ENCODE results near the gene USP30. TPM values are rescaled to one million over a fixed set of nuclear protein-coding genes. Genes with fewer than 3 reads are reported as not detected.

The USP30 gene
- total RNA-seq, 3 donors from 2014 or later, result 18.2 to 32.0 (median 26.9) TPM

DNA sequence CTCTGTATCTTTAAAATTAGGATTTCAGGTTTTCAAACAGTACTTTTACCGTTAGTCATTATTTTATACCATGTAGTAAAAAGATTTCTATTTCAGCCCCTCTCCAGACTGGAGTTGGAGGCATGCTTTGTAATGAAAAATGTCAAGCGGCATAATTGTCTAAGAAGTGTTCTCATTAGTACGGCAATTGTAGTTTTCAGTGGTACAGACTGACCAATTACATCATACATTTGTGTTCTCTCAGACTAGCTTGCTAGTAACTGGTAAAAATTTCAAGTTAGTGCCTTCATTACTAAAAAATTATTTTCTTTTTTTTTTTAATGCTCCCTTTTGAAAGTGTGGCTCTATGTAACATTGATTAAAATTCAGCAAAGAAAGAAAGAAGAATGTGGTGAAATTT lies 4.5 kb downstream of the USP30 start:
- intact Hi-C loops (cut with DNase I, micrococcal nuclease), result no loop called here
- ATAC-seq (no peak), DNase-seq (no peak)
- TF ChIP-seq, protein P1, sequence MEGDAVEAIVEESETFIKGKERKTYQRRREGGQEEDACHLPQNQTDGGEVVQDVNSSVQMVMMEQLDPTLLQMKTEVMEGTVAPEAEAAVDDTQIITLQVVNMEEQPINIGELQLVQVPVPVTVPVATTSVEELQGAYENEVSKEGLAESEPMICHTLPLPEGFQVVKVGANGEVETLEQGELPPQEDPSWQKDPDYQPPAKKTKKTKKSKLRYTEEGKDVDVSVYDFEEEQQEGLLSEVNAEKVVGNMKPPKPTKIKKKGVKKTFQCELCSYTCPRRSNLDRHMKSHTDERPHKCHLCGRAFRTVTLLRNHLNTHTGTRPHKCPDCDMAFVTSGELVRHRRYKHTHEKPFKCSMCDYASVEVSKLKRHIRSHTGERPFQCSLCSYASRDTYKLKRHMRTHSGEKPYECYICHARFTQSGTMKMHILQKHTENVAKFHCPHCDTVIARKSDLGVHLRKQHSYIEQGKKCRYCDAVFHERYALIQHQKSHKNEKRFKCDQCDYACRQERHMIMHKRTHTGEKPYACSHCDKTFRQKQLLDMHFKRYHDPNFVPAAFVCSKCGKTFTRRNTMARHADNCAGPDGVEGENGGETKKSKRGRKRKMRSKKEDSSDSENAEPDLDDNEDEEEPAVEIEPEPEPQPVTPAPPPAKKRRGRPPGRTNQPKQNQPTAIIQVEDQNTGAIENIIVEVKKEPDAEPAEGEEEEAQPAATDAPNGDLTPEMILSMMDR (IDR thresholded peaks at IDR 0.05), result no peak
- peaks cover 17% of the 10 kb centered on the region for H3K4me1 ChIP-seq (ENCODE audit: low read depth)
- no peaks in the 10 kb centered on the region for H3K9me3 ChIP-seq
- H3K36me3 ChIP-seq (ENCODE audit: low read depth), result no peaks in the 10 kb centered on the region
- no peak overlapping the region for H3K4me3 ChIP-seq

- Histone ChIP-seq H3K36me3 (ENCODE audit: low read depth) (no peaks in the 10 kb centered on the region), H3K4me1 (ENCODE audit: low read depth) (peaks cover 17% of the 10 kb centered on the region), H3K4me3 (no peak overlapping the region), H3K9me3 (no peaks in the 10 kb centered on the region)
- DNase-seq, result no peak
- no peak for ATAC-seq
- TF ChIP-seq, protein P1 (IDR thresholded peaks at IDR 0.05), result no peak
- intact Hi-C loops (cut with DNase I, micrococcal nuclease), result no loop called here
Observed at GRCh38 chr12:109057376-109057775, 5.0 kb downstream of the USP30 start.

DNA sequence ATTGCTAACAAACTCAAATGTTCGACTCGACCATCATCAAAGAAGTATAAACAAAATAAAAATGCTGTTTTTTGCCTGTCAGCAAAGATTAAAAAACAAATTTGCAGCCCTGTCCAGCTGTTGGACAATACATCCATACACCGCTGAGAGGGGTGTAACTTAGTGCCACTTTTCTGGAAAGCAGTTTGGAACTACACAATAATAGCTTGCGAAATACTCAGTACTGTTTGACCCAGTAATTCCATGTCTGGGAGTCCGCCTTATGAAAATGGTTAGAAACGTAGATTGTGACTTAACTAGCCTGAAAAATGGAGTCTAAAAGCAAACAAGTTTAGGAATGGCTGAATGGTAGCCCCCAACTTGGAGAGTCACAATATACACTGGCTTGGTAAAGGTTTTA lies 6.4 kb downstream of the USP30 start:
- DNase-seq, result no peak
- Histone ChIP-seq H3K4me1 (ENCODE audit: low read depth) (peaks cover 13% of the 10 kb centered on the region), H3K36me3 (ENCODE audit: low read depth) (no peaks in the 10 kb centered on the region), H3K4me3 (no peak overlapping the region), H3K9me3 (no peaks in the 10 kb centered on the region)
- intact Hi-C loops (cut with DNase I, micrococcal nuclease), result no loop called here
- ATAC-seq, result no peak
- TF ChIP-seq, protein P1 (IDR thresholded peaks at IDR 0.05), result no peak

DNA sequence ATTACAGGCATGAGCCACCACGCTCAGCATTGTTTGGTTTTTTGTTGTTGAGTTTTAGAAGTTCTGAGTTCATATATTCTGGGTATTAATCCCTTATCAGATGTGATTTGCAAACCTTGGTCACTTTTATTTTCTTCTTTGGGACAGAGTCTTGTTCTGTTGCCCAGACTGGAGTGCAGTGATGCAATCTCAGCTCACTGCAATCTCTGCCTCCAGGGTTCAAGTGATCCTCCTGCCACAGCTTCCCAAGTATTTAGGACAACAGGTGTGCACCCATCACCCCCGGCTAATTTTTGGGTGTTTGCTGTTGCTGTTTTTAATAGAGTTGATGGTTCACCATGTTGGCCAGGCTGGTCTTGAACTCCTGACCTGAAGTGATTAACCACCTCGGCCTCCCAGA lies 11.8 kb downstream of the USP30 start:
- H3K4me3 ChIP-seq, result no peak overlapping the region
- TF ChIP-seq, protein P1 (IDR thresholded peaks at IDR 0.05), result no peak
- H3K4me1 ChIP-seq (ENCODE audit: low read depth), result peaks cover 15% of the 10 kb centered on the region
- intact Hi-C loops (cut with DNase I, micrococcal nuclease), result no loop called here
- no peak for ATAC-seq
- H3K36me3 ChIP-seq (ENCODE audit: low read depth), result peaks cover under 1% of the 10 kb centered on the region
- no peak for DNase-seq
- H3K9me3 ChIP-seq, result no peaks in the 10 kb centered on the region

- H3K36me3 ChIP-seq (ENCODE audit: low read depth), result peaks cover 4% of the 10 kb centered on the region
- no peaks in the 10 kb centered on the region for H3K9me3 ChIP-seq
- intact Hi-C loops (cut with DNase I, micrococcal nuclease), result no loop called here
- H3K4me1 ChIP-seq (ENCODE audit: low read depth), result peaks cover 15% of the 10 kb centered on the region
- TF ChIP-seq, protein P1 (IDR thresholded peaks at IDR 0.05), result no peak
- H3K4me3 ChIP-seq, result no peak overlapping the region
- ATAC-seq, result peak; percentile 54
- peak in 2 of 3 donors; percentile 66 to 84 for DNase-seq
Observed at GRCh38 chr12:109065154-109065852, 12.9 kb downstream of the USP30 start.

DNA sequence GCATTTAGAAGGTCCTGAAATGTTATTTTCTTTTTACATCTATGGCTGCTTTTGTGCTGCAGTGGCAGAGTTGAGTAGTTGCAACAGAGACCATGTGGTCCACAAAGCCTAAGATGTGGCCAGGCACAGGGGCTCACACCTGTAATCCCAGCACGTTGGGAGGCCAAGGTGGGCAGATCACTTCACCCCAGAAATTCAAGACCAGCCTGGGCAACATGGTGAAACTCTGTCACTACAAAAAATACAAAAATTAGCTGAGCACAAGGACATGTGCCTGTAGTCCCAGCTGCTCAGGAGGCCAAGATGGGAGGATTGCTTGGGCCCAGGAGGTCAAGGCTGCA lies 13.4 kb downstream of the USP30 start:
- ATAC-seq (no peak), DNase-seq (no peak)
- TF ChIP-seq, protein P1 (IDR thresholded peaks at IDR 0.05), result no peak
- peaks cover 15% of the 10 kb centered on the region for H3K4me1 ChIP-seq (ENCODE audit: low read depth)
- H3K36me3 ChIP-seq (ENCODE audit: low read depth), result peaks cover 4% of the 10 kb centered on the region
- H3K4me3 ChIP-seq, result no peak overlapping the region
- intact Hi-C loops (cut with DNase I, micrococcal nuclease), result no loop called here
- no peaks in the 10 kb centered on the region for H3K9me3 ChIP-seq

Data from mucosa of descending colon (tissue), 3 donors.